ENCODE results near the gene WWP2.

The WWP2 gene

GRCh38 chr16:69889295-69889964 is 127.3 kb downstream of the WWP2 start:
- Histone ChIP-seq H3K9me2 (replicated peaks; ENCODE audit: low read depth, low read length) (no peaks in the 10 kb centered on the region), H3K4me1 (ENCODE audit: insufficient read depth, low read length, poor library complexity, severe bottlenecking) (no peaks in the 10 kb centered on the region), H3K9ac (ENCODE audit: low read depth, low read length, poor library complexity, severe bottlenecking) (no peak overlapping the region), H4K20me1 (ENCODE audit: insufficient read depth, low read length, poor library complexity, severe bottlenecking) (no peaks in the 10 kb centered on the region), H2AFZ (ENCODE audit: low read length) (no peak overlapping the region), H3K27me3 (ENCODE audit: insufficient read depth, low read length, poor library complexity, severe bottlenecking) (no peaks in the 10 kb centered on the region), H3K4me3 (ENCODE audit: low read length, poor library complexity, severe bottlenecking) (no peak overlapping the region), H3K36me3 (ENCODE audit: insufficient read depth, low read length) (peaks cover 24% of the 10 kb centered on the region; the same call in 1 of the 2 replicates), H3K79me2 (ENCODE audit: insufficient read depth, low read length) (no peaks in the 10 kb centered on the region), H3F3A (ENCODE audit: low read depth) (no peaks in the 10 kb centered on the region), H3K9me3 (ENCODE audit: insufficient read depth, low read depth, low read length) (no peaks in the 10 kb centered on the region), H3K4me2 (ENCODE audit: low read depth, low read length, poor library complexity, severe bottlenecking) (no peak overlapping the region)
- TF ChIP-seq, protein P1, sequence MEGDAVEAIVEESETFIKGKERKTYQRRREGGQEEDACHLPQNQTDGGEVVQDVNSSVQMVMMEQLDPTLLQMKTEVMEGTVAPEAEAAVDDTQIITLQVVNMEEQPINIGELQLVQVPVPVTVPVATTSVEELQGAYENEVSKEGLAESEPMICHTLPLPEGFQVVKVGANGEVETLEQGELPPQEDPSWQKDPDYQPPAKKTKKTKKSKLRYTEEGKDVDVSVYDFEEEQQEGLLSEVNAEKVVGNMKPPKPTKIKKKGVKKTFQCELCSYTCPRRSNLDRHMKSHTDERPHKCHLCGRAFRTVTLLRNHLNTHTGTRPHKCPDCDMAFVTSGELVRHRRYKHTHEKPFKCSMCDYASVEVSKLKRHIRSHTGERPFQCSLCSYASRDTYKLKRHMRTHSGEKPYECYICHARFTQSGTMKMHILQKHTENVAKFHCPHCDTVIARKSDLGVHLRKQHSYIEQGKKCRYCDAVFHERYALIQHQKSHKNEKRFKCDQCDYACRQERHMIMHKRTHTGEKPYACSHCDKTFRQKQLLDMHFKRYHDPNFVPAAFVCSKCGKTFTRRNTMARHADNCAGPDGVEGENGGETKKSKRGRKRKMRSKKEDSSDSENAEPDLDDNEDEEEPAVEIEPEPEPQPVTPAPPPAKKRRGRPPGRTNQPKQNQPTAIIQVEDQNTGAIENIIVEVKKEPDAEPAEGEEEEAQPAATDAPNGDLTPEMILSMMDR (conservative IDR thresholded peaks at IDR 0.05; ENCODE audit: low read length), result no peak
- TF ChIP-seq EZH2phosphoT487 (IDR thresholded peaks at IDR 0.05; ENCODE audit: borderline replicate concordance), result no peak

- Histone ChIP-seq H4K20me1 (ENCODE audit: insufficient read depth, low read length, poor library complexity, severe bottlenecking) (no peaks in the 10 kb centered on the region), H3K36me3 (ENCODE audit: insufficient read depth, low read length) (peaks cover 24% of the 10 kb centered on the region; the same call in 1 of the 2 replicates), H3K27me3 (ENCODE audit: insufficient read depth, low read length, poor library complexity, severe bottlenecking) (no peaks in the 10 kb centered on the region), H3K4me2 (ENCODE audit: low read depth, low read length, poor library complexity, severe bottlenecking) (no peak overlapping the region), H3K4me3 (ENCODE audit: low read length, poor library complexity, severe bottlenecking) (no peak overlapping the region), H3F3A (ENCODE audit: low read depth) (no peaks in the 10 kb centered on the region), H3K79me2 (ENCODE audit: insufficient read depth, low read length) (no peaks in the 10 kb centered on the region), H3K9me2 (replicated peaks; ENCODE audit: low read depth, low read length) (no peaks in the 10 kb centered on the region), H3K9ac (ENCODE audit: low read depth, low read length, poor library complexity, severe bottlenecking) (no peak overlapping the region), H3K9me3 (ENCODE audit: insufficient read depth, low read depth, low read length) (no peaks in the 10 kb centered on the region), H2AFZ (ENCODE audit: low read length) (no peak overlapping the region), H3K4me1 (ENCODE audit: insufficient read depth, low read length, poor library complexity, severe bottlenecking) (no peaks in the 10 kb centered on the region)
- no peak for TF ChIP-seq EZH2phosphoT487 (IDR thresholded peaks at IDR 0.05; ENCODE audit: borderline replicate concordance)
- TF ChIP-seq, protein P1 (conservative IDR thresholded peaks at IDR 0.05; ENCODE audit: low read length), result no peak
These were observed 128.2 kb downstream of the WWP2 start for GRCh38 chr16:69890114-69890891.

DNA sequence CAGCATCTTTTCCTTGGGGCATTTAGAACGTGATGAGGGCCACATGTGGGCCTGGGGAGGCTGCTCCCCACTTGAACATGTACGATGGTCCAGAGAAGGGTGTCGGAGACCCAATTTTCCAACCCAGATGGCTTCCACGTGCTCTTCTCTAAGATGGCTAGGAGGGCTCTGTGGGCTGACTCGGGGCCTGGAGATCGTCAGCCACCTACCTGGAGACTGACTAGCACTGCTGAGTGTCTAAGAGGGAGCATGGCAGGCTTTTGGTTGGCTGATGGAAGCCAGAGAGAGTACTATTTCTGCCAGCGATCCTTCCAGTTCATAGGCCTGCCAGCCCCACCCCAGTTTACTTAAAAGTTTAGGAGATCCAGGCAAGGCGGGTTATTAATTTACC is 128.8 kb downstream of the WWP2 start:
- H3K27me3 ChIP-seq (ENCODE audit: insufficient read depth, low read length, poor library complexity, severe bottlenecking), result no peaks in the 10 kb centered on the region
- H2AFZ ChIP-seq (ENCODE audit: low read length), result no peak overlapping the region
- no peak overlapping the region for H3K9ac ChIP-seq (ENCODE audit: low read depth, low read length, poor library complexity, severe bottlenecking)
- no peaks in the 10 kb centered on the region for H4K20me1 ChIP-seq (ENCODE audit: insufficient read depth, low read length, poor library complexity, severe bottlenecking)
- H3K79me2 ChIP-seq (ENCODE audit: insufficient read depth, low read length), result no peaks in the 10 kb centered on the region
- peaks cover 24% of the 10 kb centered on the region; the same call in 1 of the 2 replicates for H3K36me3 ChIP-seq (ENCODE audit: insufficient read depth, low read length)
- no peak overlapping the region for H3K4me3 ChIP-seq (ENCODE audit: low read length, poor library complexity, severe bottlenecking)
- H3K4me1 ChIP-seq (ENCODE audit: insufficient read depth, low read length, poor library complexity, severe bottlenecking), result no peaks in the 10 kb centered on the region
- no peaks in the 10 kb centered on the region for H3F3A ChIP-seq (ENCODE audit: low read depth)
- no peak overlapping the region for H3K4me2 ChIP-seq (ENCODE audit: low read depth, low read length, poor library complexity, severe bottlenecking)
- no peaks in the 10 kb centered on the region for H3K9me2 ChIP-seq (replicated peaks; ENCODE audit: low read depth, low read length)
- no peaks in the 10 kb centered on the region for H3K9me3 ChIP-seq (ENCODE audit: insufficient read depth, low read depth, low read length)
- TF ChIP-seq EZH2phosphoT487 (IDR thresholded peaks at IDR 0.05; ENCODE audit: borderline replicate concordance), result no peak
